Measurements from ENCODE around the gene TRIM8.
"Not testable (repeated sequence)": the region's sequence is repeated elsewhere in the genome, so short reads cannot be mapped to it uniquely, and the experiment has no call there.

The TRIM8 gene

DNA sequence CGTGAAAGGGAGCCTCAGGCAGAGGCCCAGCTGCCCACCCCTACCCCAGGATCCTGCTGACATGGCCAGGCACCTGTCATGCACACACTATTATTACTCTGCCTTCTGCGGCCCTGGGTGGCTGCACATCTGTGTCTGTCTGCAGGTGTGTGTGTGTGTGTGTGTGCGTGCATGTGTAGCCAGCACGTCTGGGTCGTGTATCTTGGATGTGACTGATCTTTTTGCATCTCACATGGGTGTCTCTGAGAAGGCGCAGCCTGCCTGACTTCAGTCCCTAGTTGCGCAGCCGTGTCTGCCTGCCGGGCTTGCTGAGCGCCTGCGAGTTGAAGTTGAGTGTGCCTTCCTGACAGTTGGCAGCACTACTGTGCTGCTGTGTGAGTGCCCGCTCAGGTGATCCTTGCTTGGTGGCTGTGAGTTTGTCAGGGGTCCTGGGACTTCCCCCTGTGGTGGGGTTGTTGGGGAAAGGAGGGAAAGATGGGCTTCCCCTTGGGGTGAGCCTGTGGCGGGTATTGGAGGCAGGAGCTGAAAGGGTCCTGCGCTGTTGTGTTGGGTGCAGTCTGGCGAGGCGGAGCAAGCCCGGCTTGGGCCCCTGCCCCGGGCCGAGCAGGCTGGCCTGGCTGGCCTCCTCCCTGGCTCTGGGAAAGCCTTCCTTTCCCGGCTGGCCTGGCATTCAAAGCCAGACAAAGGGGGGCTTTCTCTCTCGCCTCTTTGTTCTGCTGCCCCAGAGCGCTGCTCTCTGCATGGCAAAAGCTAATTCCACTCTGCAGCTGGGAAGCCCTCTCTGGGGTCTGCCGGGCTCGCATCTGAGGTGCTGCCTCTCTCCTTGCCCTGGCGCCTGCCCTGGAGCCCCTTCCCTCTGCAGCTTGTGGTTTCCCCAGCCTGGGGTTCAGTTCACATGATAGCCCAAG, 4.9 kb downstream of the TRIM8 start:
- in situ Hi-C loops (cut with MboI; ENCODE audit: low sequenced_read_pairs): no loop called here

DNA sequence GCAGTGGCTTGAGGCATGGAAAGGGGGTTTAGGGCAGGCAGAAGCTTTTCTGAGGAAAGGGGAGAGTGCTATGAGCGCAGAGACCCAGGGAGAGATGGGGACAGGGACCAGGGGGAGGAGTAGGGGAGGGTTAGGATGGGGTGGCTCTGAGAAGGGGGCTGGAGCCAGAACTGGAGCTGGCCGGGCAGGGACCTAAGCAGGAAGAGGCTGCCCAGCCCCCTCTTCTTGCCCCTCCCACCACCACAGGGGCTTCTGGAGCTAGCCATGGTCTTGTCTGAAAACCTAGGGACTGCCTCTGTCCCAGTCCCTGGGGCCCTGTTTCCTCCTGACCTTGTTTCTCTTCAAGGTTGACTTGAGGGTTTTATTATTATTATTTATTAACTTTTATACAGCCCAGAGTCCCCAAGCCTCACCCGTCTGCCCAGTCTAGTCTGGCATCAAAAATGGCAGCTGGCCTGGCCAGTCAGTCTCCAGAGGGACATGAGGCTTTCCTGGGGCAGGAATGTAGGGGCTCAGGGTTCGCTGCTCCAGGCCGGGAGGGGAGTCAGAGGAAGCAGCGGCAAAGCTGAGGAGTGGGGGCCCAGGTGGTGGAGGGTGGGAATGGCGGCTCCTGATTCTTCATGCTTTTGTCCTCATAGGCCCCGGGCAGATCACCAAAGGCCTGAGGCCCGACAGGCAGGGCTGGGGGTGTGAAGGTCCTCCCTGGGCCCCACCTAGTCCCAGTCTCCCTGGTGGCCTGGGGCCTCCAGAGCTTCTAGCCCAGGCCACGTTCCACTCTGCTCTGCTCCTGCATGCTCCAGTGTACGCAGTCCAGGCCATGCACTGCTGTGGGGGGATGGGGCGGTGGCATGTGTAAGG, 5.7 kb downstream of the TRIM8 start:
- in situ Hi-C loops (cut with MboI; ENCODE audit: low sequenced_read_pairs): no loop called here

DNA sequence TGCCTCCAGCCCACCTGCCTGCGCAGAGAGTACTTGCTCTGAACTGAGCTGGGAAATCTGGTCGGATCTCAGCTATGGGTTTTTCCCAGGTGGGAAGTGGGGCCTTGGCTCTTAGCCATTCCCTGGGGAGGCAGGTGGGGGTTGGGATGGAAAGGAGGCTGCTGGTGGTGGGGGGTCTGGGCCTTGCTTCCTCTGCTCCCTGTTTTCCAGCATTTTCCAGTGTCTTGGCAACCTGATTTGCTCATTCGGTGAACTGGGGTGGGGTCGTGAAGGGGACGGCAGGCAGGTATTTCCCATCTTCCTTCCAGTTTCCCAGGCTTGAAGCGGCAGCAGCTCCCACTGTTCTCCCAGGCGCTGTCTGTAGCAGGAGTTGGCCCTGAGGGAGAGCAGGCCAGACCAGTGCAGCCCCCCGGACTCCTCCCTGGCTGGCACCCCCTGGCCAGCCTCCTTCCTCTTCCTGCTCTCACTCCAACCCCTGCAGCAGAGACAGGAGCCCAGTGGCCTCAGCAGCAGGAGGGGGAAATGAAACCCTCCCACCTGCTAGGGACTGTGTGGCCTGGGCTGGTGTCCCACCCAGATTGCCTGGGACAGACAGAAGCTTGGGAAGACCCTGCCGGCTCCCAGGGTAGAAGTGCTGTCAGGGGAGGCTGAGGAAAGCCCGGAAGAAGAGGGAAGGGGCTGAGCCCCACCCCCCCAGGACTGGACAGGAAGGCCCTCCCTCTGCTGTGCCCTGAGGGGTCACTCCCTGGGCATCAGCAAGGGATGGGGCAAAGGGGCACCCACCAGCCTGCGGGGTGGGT, 6.6 kb downstream of the TRIM8 start:
- in situ Hi-C loops (cut with MboI; ENCODE audit: low sequenced_read_pairs): no loop called here

DNA sequence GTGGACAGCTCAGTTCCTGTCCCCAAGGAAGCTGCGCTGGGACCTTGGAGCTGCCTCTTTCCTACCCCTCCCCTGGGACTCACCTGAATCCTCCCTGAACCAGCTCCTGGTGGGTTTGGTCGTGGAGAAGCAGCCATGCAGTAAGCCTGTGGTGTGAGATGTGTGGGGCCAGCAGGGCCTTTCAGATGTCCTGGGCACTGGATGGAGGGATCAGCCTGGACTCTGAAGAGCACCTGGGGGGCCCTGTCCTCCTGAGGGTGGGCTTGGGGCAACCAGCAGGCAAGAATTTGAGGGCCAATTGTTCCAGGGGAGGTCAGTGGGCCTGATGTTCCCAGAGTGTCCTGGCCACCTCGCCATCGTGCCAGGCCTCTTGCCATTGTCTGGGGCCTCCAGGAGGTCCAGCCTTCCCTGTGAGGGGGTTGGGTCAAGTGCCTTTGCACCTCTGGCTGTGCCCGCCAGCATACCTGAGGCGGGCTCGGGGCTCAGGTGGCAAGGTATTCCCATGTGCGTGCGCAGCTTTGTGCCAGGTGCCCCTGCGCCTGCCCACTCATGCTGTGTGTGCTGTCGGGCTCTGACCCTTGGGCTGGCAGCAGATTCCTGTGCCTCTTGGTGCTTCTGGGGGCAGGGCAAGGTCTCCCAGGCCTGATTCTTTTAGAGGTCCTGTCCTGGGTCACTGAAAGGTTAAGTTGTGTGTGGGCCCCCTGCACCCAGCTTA, 7.3 kb downstream of the TRIM8 start:
- in situ Hi-C loops (cut with MboI; ENCODE audit: low sequenced_read_pairs): no loop called here

DNA sequence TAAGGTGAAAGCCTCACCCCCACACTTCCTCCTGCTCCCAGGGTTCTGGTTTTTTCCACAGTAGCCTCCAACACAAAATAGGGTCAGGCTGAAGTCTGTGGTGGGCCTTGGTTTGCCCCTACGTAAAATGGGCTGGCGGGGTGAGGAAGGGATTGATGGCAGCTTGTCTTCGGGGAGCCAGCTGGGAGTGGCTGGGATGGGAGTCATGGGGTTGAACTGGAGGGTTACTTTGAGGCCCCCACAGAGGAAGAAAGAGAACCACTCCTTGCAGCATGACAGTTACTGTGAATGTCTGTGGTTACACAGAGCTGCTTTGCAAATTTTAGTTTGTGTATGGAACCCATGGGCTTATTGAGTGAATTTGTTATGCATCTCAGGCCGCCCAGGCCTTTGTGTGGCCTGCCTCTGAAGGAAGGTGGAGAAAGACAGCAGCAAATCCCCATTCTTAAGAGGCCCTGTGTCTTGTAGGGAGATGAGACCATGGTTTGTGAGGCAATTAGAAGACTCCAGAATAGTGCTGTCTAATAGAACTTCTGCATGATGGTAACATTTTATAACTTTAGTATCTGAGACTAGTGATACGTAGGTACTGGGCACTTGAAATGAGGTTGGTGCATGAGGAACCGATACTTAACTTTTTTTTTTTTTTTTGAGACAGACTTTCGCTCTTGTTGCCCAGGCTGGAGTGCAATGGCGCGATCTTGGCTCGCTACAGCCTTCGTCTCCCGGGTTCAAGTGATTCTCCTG, 8.1 kb downstream of the TRIM8 start:
- in situ Hi-C loops (cut with MboI; ENCODE audit: low sequenced_read_pairs): no loop called here

DNA sequence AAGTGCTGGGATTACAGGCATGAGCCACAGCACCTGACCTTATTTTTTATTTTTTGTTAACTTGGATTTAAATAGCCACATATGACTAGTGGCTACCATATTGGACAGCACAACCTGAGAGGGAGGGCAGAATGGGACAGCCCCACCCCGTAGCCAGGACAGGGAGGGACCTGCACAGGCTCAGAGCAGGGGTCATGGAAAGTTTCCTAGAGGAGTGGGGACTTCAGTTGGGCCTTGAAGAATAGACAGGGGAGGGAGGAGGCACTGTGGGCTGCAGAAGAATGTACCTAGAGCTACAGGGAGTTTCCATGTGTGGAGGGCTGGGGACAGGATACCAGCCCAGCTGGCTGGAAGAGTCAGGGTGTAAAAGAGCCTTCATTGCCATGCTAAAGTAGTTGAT, 8.8 kb downstream of the TRIM8 start:
- in situ Hi-C loops (cut with MboI; ENCODE audit: low sequenced_read_pairs): no loop called here

DNA sequence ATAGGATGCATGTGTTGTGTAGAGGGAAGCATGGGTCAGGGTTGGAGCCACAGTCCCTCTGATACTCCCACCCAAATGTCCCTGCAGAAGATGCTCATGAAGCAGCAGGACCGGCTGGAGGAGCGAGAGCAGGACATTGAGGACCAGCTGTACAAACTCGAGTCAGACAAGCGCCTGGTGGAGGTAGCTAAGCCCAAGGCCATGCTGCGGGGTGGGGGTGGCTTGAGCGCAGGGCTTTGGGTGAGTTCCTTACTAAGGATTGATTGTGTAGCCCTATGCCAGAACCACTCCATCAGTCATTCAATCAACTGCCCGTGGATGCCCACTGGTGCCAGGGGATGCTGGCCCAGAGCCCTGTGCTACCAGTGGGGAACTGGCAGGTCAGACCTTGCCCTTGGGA, 10.3 kb downstream of the TRIM8 start:
- in situ Hi-C loops (cut with MboI; ENCODE audit: low sequenced_read_pairs): no loop called here

DNA sequence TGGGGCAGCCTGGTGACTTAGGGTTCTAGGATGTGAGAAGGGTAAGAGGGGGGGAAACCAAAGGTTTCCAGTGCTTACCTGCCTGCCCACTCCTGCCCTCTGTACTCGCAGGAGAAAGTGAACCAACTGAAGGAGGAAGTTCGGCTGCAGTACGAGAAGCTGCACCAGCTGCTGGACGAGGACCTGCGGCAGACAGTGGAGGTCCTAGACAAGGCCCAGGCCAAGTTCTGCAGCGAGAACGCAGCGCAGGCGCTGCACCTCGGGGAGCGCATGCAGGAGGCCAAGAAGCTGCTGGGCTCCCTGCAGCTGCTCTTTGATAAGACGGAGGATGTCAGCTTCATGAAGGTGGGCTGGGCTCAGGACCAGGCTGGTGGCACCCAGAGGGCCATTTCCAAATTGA, 10.7 kb downstream of the TRIM8 start:
- in situ Hi-C loops (cut with MboI; ENCODE audit: low sequenced_read_pairs): no loop called here

DNA sequence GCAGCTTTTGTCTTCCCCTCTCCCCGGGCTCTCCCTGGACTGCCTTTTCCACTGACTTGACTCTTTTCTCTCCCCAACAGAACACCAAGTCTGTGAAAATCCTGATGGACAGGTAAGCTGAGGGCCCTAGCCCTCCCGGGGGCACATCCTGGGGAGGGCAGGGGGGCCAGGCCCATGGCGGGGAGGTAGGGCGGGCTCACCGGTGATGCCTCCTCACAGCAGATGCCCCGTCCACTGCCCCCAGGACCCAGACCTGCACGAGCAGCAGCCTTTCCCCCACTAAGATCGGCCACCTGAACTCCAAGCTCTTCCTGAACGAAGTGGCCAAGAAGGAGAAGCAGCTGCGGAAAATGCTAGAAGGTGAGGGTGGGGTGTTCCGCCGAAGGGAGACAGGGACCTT, 11.7 kb downstream of the TRIM8 start:
- in situ Hi-C loops (cut with MboI; ENCODE audit: low sequenced_read_pairs): no loop called here

DNA sequence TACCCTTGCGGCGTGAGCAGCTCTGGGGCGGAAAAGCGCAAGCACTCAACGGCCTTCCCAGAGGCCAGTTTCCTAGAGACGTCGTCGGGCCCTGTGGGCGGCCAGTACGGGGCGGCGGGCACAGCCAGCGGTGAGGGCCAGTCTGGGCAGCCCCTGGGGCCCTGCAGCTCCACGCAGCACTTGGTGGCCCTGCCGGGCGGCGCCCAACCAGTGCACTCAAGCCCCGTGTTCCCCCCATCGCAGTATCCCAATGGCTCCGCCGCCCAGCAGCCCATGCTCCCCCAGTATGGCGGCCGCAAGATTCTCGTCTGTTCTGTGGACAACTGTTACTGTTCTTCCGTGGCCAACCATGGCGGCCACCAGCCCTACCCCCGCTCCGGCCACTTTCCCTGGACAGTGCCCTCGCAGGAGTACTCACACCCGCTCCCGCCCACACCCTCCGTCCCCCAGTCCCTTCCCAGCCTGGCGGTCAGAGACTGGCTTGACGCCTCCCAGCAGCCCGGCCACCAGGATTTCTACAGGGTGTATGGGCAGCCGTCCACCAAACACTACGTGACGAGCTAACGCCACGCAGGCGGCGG, 12.6 kb downstream of the TRIM8 start:
- in situ Hi-C loops (cut with MboI; ENCODE audit: low sequenced_read_pairs): no loop called here

DNA sequence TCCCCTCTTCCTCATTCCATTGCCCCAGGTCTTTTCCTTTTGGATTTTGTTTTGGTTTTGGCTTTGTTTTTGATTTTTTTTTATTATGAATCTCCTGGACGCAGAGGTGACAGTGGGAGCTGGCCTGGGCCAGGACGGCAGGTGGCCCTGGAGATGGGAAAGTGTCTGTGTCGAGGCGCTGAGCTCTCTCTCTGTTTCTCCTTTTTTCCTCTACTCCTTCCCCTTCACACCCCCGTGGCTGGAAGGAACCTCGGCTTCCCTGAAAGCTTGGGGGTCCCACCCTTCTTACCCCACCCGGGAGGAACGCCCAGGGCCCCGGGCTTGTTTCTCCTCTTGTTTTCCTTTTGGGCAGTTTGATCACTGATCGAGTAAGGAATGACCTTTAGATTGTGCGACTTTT, 13.2 kb downstream of the TRIM8 start:
- in situ Hi-C loops (cut with MboI; ENCODE audit: low sequenced_read_pairs): no loop called here

DNA sequence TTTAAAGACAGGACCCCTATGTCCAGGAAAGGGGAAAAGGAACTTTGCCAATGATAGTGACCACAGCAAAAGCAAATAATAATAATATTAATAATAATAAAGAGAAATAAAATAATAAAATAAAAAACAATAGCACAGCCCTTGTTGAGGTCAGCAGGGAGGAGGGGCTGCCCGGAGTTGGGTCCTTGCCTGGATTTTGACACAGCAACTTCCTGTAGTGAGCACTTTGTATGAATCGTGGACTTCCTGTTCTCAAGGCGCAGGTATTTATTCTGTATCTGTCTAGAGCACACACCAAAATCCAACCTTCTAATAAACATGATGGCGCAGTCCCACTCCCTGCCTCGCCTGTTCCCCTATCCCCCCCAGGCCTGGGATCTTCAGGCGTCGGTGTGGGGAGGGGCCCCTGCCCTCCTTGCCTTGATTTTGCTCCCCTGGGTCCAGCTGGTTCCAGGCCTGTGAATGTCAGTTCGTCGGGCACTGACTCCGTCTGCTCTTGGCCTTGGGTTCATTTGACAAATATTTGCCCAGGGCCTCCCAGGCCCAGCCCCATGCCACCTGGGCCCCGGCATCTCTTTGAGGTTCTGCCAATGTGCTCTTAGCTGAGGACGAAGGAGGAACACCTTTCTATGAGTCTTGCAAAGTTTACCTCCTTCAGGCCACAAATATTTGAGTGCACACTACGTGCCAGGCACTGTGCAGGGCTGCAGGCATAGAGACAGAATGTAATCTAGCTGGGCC, 13.9 kb downstream of the TRIM8 start:
- in situ Hi-C loops (cut with MboI; ENCODE audit: low sequenced_read_pairs): no loop called here

DNA sequence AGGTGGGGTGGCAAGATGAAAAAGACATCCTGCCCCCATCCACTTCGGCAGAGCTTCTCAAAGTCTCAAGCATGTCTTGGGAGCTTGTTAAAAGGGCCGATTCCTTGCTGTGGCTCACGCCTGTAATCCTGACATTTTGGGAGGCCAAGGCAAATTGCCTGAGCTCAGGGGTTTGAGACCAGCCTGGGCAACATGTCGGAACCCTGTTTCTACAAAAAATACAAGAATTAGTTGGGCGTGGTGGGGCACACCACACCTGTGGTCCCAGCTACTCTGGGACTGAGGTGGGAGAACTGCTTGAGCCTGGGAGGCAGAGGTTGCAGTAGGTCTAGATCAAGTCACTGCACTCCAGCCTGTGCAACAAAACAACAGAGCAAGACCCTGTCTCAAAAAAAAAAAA, 14.5 kb downstream of the TRIM8 start:
- in situ Hi-C loops (cut with MboI; ENCODE audit: low sequenced_read_pairs): no loop called here

DNA sequence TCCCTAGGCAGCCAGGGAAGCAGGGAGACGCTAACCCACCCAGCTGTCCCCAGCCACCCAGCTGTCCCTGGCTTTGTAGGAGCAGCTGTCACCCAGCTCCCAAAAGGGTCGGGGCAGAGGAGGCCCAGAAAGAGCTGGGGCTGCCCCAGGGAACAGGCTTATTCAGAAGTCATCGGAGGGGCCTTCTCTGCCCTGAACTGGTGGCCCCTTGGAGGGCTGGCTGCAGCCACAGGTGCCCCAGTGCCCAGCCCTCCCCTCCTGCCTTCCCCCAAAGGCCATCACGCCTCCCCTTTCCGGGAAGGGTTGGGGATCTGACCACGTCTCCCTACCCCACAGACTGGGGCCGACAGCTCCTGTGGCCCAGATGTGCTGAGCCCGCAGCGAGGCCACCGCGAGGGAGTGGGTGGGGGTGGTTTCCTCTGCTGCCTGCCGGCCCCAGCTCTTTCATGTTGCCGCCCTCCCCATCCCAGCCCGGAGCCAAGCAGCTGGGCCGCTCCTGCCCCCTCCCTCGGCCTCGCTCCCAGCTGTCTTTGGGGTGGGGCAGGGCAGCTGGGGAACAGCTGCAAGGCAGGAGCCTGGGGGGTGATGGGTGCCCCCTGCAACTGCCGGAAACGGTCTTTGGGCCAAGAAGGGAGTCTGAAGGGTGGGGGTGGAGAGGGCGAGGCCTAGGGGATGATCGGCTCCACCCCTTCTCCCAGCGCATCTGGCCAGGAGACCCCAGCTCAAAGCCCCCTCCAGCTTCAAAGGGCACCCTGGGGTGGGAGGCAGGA, 16.8 kb downstream of the TRIM8 start:
- in situ Hi-C loops (cut with MboI; ENCODE audit: low sequenced_read_pairs): no loop called here

DNA sequence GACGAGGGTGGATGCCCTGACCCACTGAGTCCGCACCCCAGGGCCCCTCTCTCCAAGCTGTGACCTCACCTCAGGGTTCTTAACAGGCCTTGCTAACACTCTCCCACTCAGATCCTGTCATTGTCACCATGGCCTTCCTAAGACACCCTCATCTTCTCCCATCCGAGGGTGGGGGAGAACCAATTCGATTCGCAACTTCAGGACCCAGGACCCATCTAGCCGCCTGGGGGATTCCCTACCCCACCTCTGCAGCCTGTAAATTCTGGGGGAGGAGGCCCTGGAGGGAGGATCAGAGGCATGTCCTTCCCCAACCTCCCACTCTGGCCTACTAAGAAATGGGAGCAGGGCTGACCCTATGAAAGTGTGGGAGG, 17.4 kb downstream of the TRIM8 start:
- in situ Hi-C loops (cut with MboI; ENCODE audit: low sequenced_read_pairs): no loop called here

DNA sequence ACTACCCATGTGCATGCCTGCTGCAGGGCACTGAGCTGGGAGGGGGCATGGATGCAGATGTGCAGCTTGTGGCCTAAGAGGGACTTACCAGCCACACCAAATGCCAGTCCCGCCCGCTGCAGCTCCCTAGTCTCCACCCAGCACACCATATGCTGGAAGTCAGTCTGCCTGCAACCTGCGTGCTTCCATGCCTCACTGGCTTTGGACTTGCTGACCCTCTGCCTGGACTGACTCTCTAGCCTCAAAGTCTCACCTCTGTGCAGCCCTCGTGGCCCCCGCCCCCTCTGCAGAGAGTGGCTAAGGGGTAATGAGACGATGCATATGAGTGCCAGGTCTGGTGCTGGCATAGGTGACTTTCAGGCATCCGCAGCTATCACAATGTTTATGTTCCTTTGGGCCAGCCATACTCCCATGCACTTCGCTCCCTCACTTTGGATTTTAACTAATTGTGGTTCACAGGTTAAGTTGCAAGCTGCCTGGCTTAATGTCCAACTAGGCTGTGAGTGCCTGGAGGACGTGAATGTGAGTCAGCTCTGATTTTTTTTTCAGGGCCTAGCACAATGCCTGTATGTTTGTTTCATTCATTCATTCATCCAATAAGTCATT, 21.7 kb downstream of the TRIM8 start:
- in situ Hi-C loops (cut with MboI; ENCODE audit: low sequenced_read_pairs): no loop called here

DNA sequence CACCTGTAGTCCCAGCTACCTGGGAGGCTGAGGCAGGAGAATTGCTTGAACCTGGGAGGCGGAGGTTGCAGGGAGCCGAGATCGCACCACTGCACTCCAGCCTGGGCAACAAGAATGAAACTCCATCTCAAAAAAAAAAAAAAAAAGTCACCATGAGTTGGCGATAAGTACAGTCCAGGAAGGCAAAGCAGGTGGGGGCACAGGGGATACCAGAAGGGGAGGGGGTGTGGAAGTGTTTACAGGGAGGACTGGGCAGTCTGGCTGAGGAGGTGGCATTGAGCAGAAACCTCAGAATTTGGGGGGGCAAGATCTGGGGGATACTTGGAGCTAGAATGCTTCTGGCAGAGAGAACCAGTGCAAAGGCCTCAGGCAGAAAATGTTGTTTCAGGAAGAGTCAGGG, 23.1 kb downstream of the TRIM8 start:
- in situ Hi-C loops (cut with MboI; ENCODE audit: low sequenced_read_pairs): not testable (repeated sequence)

Data from HL-60/S4 (cell line).